Spleen (tissue), 11 donors: ENCODE measurements around the gene H2AZ2. TPM values are rescaled to one million over a fixed set of nuclear protein-coding genes. Genes with fewer than 3 reads are reported as not detected.
"Not testable (repeated sequence)": the region's sequence is repeated elsewhere in the genome, so short reads cannot be mapped to it uniquely, and the experiment has no call there.

Experiments
- DNase-seq: peaks from one replicate; pipeline ENCODE4 v3.0.0-alpha.2; 2020
- H3K27ac ChIP-seq, 8 donors: fragments of 200-600 bp; sonication (generic) in 7 of 8; 1 replicate in 4 of 8; 2 replicates in 4 of 8; pipeline versions ENCODE4 v1.5.0 to v1.8.0; 2016 to 2021; ENCODE audit warnings: inconsistent platforms in 4 of 8, mild to moderate bottlenecking in 4 of 8, moderate library complexity in 1 of 8
- H3K27me3 ChIP-seq, 7 donors: fragments of 200-600 bp; sonication (generic) in 6 of 7; replicated peaks in 1 of 7; 1 replicate in 4 of 7; 2 replicates in 3 of 7; pipeline versions ENCODE4 v1.5.0 to v1.8.0; 2016 to 2021; ENCODE audit warnings: inconsistent platforms in 3 of 7, mild to moderate bottlenecking in 1 of 7
- H3K36me3 ChIP-seq, 6 donors: fragments of 200-600 bp; sonication (generic) in 5 of 6; 1 replicate in 4 of 6; 2 replicates in 2 of 6; pipeline versions ENCODE4 v1.5.0 to v1.8.0; 2016 to 2021; ENCODE audit warnings: inconsistent platforms in 2 of 6
- H3K4me1 ChIP-seq, 6 donors: fragments of 200-600 bp; sonication (generic) in 5 of 6; 1 replicate in 3 of 6; 2 replicates in 3 of 6; pipeline versions ENCODE4 v1.5.0 to v1.8.0; 2016 to 2021; ENCODE audit warnings: inconsistent platforms in 3 of 6
- H3K4me3 ChIP-seq, 8 donors: fragments of 200-600 bp; sonication (generic) in 7 of 8; 1 replicate in 4 of 8; 2 replicates in 4 of 8; pipeline versions ENCODE4 v1.5.0 to v1.8.0; 2016 to 2021; ENCODE audit warnings: inconsistent platforms in 4 of 8, mild to moderate bottlenecking in 4 of 8, moderate library complexity in 2 of 8
- H3K9me3 ChIP-seq, 8 donors: fragments of 200-600 bp; sonication (generic) in 7 of 8; 1 replicate in 4 of 8; 2 replicates in 4 of 8; pipeline versions ENCODE4 v1.5.0 to v1.8.0; 2016 to 2021; ENCODE audit warnings: inconsistent platforms in 4 of 8
- CTCF ChIP-seq, 11 experiments: fragments of 200-600 bp in 7 of 11; fragments of 450-650 bp in 4 of 11; sonication (generic) in 4 of 11; IDR thresholded peaks in 8 of 11; conservative IDR thresholded peaks in 3 of 11; 1 replicate in 7 of 11; 2 replicates in 4 of 11; pipeline versions ENCODE4 v1.4.0 to v1.8.0; 2016 to 2021; ENCODE audit warnings: antibody characterized with exemption in 11 of 11, inconsistent platforms in 4 of 11, mild to moderate bottlenecking in 1 of 11
- POLR2A ChIP-seq, 3 donors: fragments of 450-650 bp; IDR thresholded peaks; one replicate each; pipeline ENCODE4 v1.5.1; 2017; ENCODE audit warnings: antibody characterized with exemption in 3 of 3, mild to moderate bottlenecking in 1 of 3
- POLR2AphosphoS5 ChIP-seq, 3 donors: sonication (generic); formaldehyde crosslinking; IDR thresholded peaks; one replicate each; pipeline ENCODE4 v1.5.1; 2017; ENCODE audit warnings: antibody characterized with exemption in 3 of 3
- WGBS, 5 donors: extraction: QIAGEN DNeasy Blood & Tissue Kit in 3 of 5; methylation state at CpG; one replicate each; pipeline versions ENCODE4 v1.1.5 to v1.1.7; 2013 to 2018; 5-methylcytosine and 5-hydroxymethylcytosine counted together
- intact Hi-C: fragments of 100-400 bp; cut with DNase I; formaldehyde crosslinking; loops from one replicate; pipeline ENCODE4 v1.15.0; 2023; ENCODE audit warnings: low total_unique reads
- polyA plus RNA-seq, 3 donors: library from polyadenylated mRNA; stranded (reverse); fragments of 200-250 nt; gene quantifications; one replicate each; pipeline ENCODE4 v1.2.1, GENCODE V29; 2013
- total RNA-seq, 7 donors: library from RNA; depleted of rRNA in 3 of 7; stranded (reverse); fragments of >200 nt in 3 of 7; fragmentation: NEBNext Ultra II Directional in 4 of 7; extraction: Animal tissue kit (Norgen Biotek cat#: 25700) in 4 of 7; gene quantifications; one replicate each; pipeline versions ENCODE4 v1.1.0 to v1.2.1, GENCODE V29; 2016 to 2021
- donor health status: healthy with polysubstance abuse.
- donor health status: DM: no; HTN: no; CAD: no; lungs with moderate emphysema.
- donor health status: DM: no; HTN: no; CAD: no.
- donor health status: Bipolar disorder and iron deficiency.
- donor health status: healthy.
- donor health status: DM: no; HTN: no; CAD: no.
- donor health status: DM: yes; HTN: yes; CAD: no.

Gene H2AZ2
- total and polyA plus RNA-seq, 10 donors = 74.7 to 147 (median 113) TPM

DNA sequence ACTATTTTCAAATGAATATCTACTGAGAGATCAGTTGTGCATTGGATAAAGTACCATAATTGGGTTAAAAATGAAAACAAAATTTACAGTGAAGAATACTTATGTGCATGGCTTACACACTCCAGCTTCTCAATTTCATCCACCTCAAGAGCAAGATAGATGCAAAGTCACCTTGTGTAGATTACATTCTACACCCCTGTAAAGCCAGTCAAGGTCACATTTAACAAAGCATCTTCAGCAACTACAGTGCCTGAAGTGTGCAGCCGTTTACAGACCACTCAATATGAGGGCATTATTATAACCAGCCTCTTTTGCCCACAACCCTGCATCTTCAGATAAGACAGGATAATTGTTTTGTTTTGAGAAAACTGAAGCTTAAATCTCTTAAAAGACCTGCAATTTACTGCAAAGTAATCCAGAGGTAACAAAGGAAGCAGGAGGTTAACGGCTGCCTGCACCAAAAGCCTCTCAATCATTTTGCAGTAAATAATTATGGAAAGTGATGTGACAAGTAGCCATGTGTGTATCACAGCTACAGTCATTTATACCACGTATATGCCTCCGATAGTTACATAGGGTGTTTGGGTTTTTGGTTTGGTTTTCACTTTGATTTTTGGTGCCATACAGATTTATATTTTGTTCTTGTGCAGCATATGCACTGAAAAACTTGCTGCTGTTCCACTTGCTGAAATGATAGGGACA is 32.6 kb upstream of the H2AZ2 start:
- no peak for TF ChIP-seq POLR2A (IDR thresholded peaks at IDR 0.05)
- no peak for TF ChIP-seq POLR2AphosphoS5 (IDR thresholded peaks at IDR 0.05)
- no peak for TF ChIP-seq CTCF (IDR thresholded peaks at IDR 0.05 in 8 of 11, conservative IDR thresholded peaks at IDR 0.05 in 3 of 11)
- no peak for DNase-seq
- peaks cover 0 to 17% (median 4%) of the 10 kb centered on the region in 8 donors for H3K9me3 ChIP-seq
- peaks cover 45 to 79% (median 63%) of the 10 kb centered on the region in 6 donors for H3K4me1 ChIP-seq
- peaks cover 0 to 24% (median 0%) of the 10 kb centered on the region in 6 donors for H3K36me3 ChIP-seq
- H3K27ac ChIP-seq = peak overlapping the region in 4 of 8 donors; percentile 1 to 58 (median 15)
- H3K4me3 ChIP-seq = peak overlapping the region in 4 of 8 donors; percentile 0 to 80 (median 16)
- WGBS, 5 donors = 16 to 23% (median 20%) methylated on average over 4 of the region's 4 CpGs
- H3K27me3 ChIP-seq = no peaks in the 10 kb centered on the region
- intact Hi-C loops = no loop called here

- Histone ChIP-seq H3K4me3 (no peak overlapping the region), H3K4me1 (peaks cover 17 to 44% (median 30%) of the 10 kb centered on the region in 6 donors), H3K27ac (no peak overlapping the region), H3K27me3 (no peaks in the 10 kb centered on the region), H3K36me3 (peaks cover 0 to 12% (median 0%) of the 10 kb centered on the region in 6 donors), H3K9me3 (peaks cover 0 to 2% (median 0%) of the 10 kb centered on the region in 8 donors)
- intact Hi-C loops = no loop called here
- TF ChIP-seq CTCF (IDR thresholded peaks at IDR 0.05 in 8 of 11, conservative IDR thresholded peaks at IDR 0.05 in 3 of 11) (no peak), POLR2AphosphoS5 (IDR thresholded peaks at IDR 0.05) (no peak), POLR2A (IDR thresholded peaks at IDR 0.05) (no peak)
- 53 to 69% (median 65%) methylated on average over 4 of the region's 4 CpGs for WGBS, 5 donors
- DNase-seq = no peak
Observed at GRCh38 chr7:44876393-44876792, 28.5 kb upstream of the H2AZ2 start.

GRCh38 chr7:44875241-44875640 is 27.4 kb upstream of the H2AZ2 start:
- Histone ChIP-seq H3K4me3 (no peak overlapping the region), H3K36me3 (peaks cover 0 to 12% (median 0%) of the 10 kb centered on the region in 6 donors), H3K27ac (no peak overlapping the region), H3K27me3 (no peaks in the 10 kb centered on the region), H3K4me1 (peaks cover 8 to 33% (median 18%) of the 10 kb centered on the region in 6 donors), H3K9me3 (peaks cover 0 to 9% (median 0%) of the 10 kb centered on the region in 8 donors)
- intact Hi-C loops = no loop called here
- TF ChIP-seq CTCF (IDR thresholded peaks at IDR 0.05 in 8 of 11, conservative IDR thresholded peaks at IDR 0.05 in 3 of 11) = no peak
- TF ChIP-seq POLR2A (IDR thresholded peaks at IDR 0.05) = no peak
- TF ChIP-seq POLR2AphosphoS5 (IDR thresholded peaks at IDR 0.05) = no peak
- 91 to 94% (median 93%) methylated on average over 11 of the region's 11 CpGs for WGBS, 5 donors
- no peak for DNase-seq

- TF ChIP-seq CTCF (IDR thresholded peaks at IDR 0.05 in 8 of 11, conservative IDR thresholded peaks at IDR 0.05 in 3 of 11) (no peak), POLR2A (IDR thresholded peaks at IDR 0.05) (no peak), POLR2AphosphoS5 (IDR thresholded peaks at IDR 0.05) (no peak)
- intact Hi-C loops = no loop called here
- Histone ChIP-seq H3K36me3 (peaks cover 0 to 6% (median 0%) of the 10 kb centered on the region in 6 donors), H3K27ac (no peak overlapping the region), H3K4me1 (peaks cover 0 to 8% (median 0%) of the 10 kb centered on the region in 6 donors), H3K4me3 (no peak overlapping the region), H3K27me3 (no peaks in the 10 kb centered on the region), H3K9me3 (peaks cover 0 to 9% (median 0%) of the 10 kb centered on the region in 8 donors)
- no peak for DNase-seq
- WGBS, 5 donors = 89 to 100% (median 93%) methylated on average over 1 of the region's 1 CpG
Observed at GRCh38 chr7:44872787-44873186, 24.9 kb upstream of the H2AZ2 start.

DNA sequence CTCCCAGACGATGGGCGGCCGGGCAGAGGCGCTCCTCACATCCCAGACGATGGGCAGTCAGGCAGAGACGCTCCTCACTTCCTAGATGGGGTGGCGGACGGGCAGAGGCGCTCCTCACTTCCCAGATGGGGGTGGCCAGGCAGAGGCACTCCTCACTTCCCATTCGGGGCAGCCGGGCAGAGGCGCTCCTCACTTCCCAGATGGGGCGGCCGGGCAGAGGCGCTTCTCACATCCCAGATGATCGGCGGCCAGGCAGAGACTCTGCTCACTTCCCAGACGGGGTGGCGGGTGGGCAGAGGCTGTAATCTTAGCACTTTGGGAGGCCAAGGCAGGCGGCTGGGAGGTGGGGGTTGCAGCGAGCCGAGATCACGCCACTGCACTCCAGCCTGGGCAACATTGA is 24.0 kb upstream of the H2AZ2 start:
- 87 to 99% (median 96%) methylated on average over 12 to 23 of the region's 23 CpGs for WGBS, 5 donors
- H3K9me3 ChIP-seq, DNase-seq, H3K36me3 ChIP-seq, H3K27me3 ChIP-seq, H3K4me3 ChIP-seq, intact Hi-C loops, H3K27ac ChIP-seq, H3K4me1 ChIP-seq: not testable (repeated sequence)

GRCh38 chr7:44870780-44871179 is 22.9 kb upstream of the H2AZ2 start:
- intact Hi-C loops, H3K4me1 ChIP-seq, H3K27me3 ChIP-seq, H3K36me3 ChIP-seq, DNase-seq, H3K27ac ChIP-seq, H3K4me3 ChIP-seq, H3K9me3 ChIP-seq: not testable (repeated sequence)
- WGBS, 5 donors = 90 to 98% (median 94%) methylated on average over 15 to 29 of the region's 29 CpGs

- H3K4me3 ChIP-seq, DNase-seq, H3K9me3 ChIP-seq, H3K27ac ChIP-seq, H3K36me3 ChIP-seq, H3K27me3 ChIP-seq, H3K4me1 ChIP-seq, intact Hi-C loops: not testable (repeated sequence)
- 78 to 89% (median 84%) methylated on average over 3 of the region's 3 CpGs for WGBS, 5 donors
Observed at GRCh38 chr7:44870336-44870735, 22.4 kb upstream of the H2AZ2 start.
